GM18505 (cell line): Measurements from ENCODE around the gene HIF3A.
"Not testable (repeated sequence)": the region's sequence is repeated elsewhere in the genome, so short reads cannot be mapped to it uniquely, and the experiment has no call there.

Experiments used
- ATAC-seq: cut with Tn5 transposase; IDR thresholded peaks from one replicate; pipeline ENCODE4 v1.9.1; 2021; ENCODE audit not compliant: unreplicated experiment
- POLR2A ChIP-seq: IDR thresholded peaks from 4 replicates; pipeline ENCODE4 v1.6.1; 2011; ENCODE audit warnings: borderline replicate concordance; ENCODE audit not compliant: insufficient read depth, insufficient read length; ENCODE audit errors: extremely low read depth

Gene HIF3A

GRCh38 chr19:46303691-46304397, 7.0 kb downstream of the HIF3A start:
- no peak for TF ChIP-seq POLR2A
- ATAC-seq = no peak

GRCh38 chr19:46306501-46306900, 9.7 kb downstream of the HIF3A start:
- ATAC-seq = no peak
- TF ChIP-seq POLR2A = no peak

DNA sequence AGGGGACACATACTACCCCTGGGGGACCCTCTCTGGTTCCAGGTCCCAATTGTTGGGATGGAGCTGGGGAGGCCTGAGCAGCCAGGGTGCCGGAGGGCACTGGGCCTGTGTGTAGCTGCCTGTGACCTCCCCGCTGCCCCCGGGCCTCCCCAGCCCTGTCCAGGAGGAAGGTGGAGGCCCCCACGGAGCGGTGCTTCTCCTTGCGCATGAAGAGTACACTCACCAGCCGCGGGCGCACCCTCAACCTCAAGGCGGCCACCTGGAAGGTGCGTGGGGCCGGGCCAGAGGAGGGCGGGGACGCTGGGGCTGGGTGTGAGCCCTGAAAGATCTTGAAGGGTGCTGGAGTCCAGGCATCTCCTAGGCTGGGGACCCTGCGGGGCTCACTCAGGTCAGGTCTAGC, 11.7 kb downstream of the HIF3A start:
- no peak for ATAC-seq
- TF ChIP-seq POLR2A = no peak

GRCh38 chr19:46309056-46309455, 12.2 kb downstream of the HIF3A start:
- TF ChIP-seq POLR2A = no peak
- no peak for ATAC-seq

DNA sequence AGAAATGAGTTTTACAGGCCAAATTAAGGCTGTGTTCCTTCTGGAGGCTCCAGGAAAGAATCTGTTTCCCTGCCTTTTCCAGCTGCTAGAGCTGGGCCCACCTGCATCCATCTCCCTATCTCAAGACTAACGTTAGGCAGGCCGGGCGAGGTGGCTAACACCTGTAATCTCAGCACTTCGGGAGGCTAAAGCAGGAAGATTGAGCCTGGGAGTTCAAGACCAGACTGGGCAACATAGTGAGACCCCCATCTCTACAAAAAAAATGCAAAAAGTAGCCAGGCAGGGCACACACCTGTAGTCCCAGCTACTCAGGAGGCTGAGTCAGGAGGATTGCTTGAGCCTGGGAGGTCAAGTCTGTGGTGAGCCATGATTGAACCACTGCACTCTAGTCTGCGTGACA, 14.6 kb downstream of the HIF3A start:
- no peak for TF ChIP-seq POLR2A
- no peak for ATAC-seq

GRCh38 chr19:46313540-46314469, 17.0 kb downstream of the HIF3A start:
- ATAC-seq = not testable (repeated sequence)

DNA sequence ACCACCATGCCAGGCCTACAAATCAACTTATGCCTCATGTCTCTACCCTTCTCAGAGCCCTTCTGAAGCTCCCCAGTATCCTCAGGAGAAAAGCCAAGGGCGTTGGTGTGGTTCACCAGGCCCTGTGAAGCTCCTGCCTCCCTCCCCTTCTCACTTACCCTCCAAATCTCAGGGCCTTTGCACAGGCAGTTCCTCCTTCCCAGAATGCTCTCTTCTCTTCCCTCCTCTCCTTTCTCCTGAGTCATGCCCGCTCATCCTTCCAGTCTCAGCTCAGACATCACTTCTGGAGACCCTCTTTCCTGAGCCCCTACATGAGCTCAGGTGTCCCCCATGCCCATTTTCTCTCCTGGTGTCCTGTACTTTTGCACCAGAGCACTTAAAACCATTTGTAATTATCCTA, 20.5 kb downstream of the HIF3A start:
- no peak for ATAC-seq
- TF ChIP-seq POLR2A = no peak

GRCh38 chr19:46319613-46320012, 22.8 kb downstream of the HIF3A start:
- no peak for ATAC-seq
- no peak for TF ChIP-seq POLR2A

DNA sequence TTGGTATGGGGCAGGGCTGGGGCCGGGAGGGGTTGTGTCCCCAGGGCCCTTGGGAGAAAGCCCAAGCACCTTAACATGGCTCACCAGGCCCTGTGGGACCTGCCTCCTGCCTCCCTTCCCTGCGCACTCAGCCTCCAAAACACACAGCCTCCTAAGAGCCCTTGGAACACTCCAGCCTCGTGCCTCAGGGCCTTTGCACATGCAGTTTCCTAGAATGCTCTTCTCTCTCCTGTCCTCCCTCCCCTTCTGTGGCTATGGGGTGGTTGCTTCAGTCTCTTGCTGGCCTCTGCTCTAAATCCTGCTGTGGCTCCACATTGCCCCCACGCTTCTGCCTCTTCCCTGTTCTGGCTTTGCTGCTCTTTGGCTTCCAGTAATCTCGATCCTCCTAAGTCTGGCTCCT, 23.7 kb downstream of the HIF3A start:
- TF ChIP-seq POLR2A = no peak
- no peak for ATAC-seq

DNA sequence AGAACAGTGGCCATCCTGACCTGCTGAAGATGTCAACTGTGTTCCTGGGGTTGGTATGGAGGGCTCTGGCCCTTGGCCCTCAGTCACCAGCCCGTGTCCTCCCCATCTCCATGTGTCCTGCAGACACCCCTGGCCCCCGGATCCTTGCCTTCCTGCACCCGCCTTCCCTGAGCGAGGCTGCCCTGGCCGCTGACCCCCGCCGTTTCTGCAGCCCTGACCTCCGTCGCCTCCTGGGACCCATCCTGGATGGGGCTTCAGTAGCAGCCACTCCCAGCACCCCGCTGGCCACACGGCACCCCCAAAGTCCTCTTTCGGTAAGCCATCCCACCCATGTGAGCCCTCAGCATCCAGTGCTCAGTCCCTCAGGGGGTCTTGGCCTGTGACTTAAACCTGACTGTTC, 24.8 kb downstream of the HIF3A start:
- TF ChIP-seq POLR2A = no peak
- no peak for ATAC-seq

DNA sequence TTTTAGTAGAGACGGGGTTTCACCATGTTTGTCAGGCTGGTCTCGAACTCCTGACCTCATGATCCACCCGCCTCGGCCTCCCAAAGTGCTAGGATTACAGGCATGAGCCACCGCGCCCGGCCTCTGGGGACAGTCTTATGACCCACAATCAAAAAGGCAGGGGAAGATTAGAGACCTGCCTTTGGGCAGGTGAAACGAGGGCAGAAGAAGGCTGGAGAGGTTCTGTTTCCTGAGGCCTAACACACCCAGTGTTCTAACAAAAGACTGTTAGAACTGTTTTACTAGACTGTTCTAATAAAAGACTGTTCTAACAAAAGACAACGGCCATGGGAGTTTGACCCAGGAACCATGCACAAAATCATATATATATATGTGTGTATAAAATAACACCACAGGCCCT, 26.4 kb downstream of the HIF3A start:
- ATAC-seq = not testable (repeated sequence)

DNA sequence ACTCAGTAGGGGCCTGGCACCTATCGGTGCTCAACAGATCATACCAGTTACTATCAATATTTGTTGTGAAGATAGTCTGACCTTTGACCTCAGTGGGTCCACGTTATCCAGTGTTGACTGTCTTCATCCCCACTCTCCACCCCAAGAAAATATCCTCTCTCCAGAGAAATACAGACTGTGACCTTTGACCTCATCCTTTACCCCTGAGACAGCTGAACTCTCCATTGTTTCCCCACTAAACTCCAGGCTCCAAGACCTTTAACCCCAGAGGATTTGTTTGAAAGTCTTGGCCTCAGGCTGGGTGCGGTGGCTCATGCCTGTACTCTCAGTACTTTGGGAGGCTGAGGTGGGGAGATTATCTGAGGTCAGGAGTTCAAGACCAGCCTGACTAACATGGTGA, 27.4 kb downstream of the HIF3A start:
- no peak for ATAC-seq
- no peak for TF ChIP-seq POLR2A

GRCh38 chr19:46326608-46327007, 29.8 kb downstream of the HIF3A start:
- no peak for TF ChIP-seq POLR2A
- no peak for ATAC-seq

- ATAC-seq = no peak
- no peak for TF ChIP-seq POLR2A
These were observed 31.2 kb downstream of the HIF3A start for GRCh38 chr19:46328079-46328478.
